ACHN (cell line): ENCODE results near the gene CCDC3.
A peak's percentile ranks its signal among the peaks of the same experiment; 100 is the strongest.

Experiments used
- DNase-seq: peaks from one replicate; pipeline ENCODE4 v3.0.0-alpha.2; 2015
- in situ Hi-C: cut with HindIII; loops from 2 replicates; pipeline ENCODE4 v1.10.0; 2017; ENCODE audit warnings: low sequenced_read_pairs, low pct_ligation_motif_present, low pct_unique_long_range_greater_than_20kb

The CCDC3 gene

DNA sequence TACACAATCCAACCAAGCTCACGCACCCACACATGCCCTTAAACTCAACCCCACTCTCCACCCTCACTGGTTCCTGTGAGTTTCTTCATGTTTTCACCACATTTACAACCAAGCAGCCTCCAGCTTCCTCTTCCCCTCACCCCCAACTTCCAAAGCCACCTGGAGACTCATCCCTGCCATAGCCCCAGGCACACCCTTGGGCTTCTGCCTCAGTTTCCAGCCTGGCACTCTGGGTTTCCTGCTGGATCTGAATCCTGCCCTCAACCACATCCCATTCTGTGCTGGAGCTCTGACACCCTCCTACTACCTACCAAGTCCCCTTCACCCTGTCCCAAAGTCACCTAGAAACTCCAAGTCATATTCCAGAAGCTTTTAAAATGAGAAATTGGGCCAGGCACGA is 29.4 kb downstream of the CCDC3 start:
- no peak for DNase-seq
- in situ Hi-C loops = no loop called here

GRCh38 chr10:12971001-12971788 is 30.3 kb downstream of the CCDC3 start:
- in situ Hi-C loops = no loop called here
- no peak for DNase-seq

- in situ Hi-C loops = no loop called here
- no peak for DNase-seq
Observed at GRCh38 chr10:12969951-12970350, 31.6 kb downstream of the CCDC3 start.

- in situ Hi-C loops = no loop called here
- no peak for DNase-seq
Observed at GRCh38 chr10:12966067-12966466, 35.4 kb downstream of the CCDC3 start.

DNA sequence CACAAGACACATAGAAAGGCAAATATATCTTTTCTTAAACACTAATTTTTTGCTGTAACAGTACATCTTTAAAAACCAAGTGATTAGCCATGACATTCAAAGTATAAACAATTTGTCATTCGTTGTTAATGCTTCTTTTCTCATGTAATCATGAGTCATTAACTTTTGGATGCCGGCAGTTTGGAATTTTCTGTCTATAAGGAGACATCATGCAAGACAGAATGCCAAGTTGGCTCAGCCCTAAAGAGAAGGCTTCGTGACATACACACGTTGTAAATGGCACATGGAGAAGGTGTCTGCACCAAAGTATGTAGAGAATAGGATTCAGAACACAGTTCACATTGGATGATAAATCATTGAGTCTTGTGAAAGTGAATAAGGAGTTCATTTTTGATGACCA is 35.9 kb downstream of the CCDC3 start:
- DNase-seq = no peak
- in situ Hi-C loops = no loop called here

DNA sequence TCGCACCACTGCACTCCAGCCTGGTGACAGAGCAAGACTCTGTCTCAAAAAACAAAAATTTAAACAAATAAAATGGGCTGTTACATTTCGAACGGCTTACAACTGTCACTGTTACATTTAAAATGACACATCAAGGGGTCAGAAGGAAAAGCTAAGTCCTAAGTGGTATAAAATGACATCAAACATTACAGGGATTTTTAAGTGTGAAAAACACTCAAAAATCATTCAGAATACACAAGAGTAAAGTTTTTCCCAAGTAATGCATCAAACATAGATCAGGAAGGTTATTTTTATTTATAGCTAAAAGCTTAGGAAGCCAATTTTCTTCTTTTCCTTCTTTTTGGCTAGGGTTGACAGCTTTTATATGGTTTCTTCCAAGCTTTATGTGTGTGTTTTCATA is 39.0 kb downstream of the CCDC3 start:
- in situ Hi-C loops = no loop called here
- no peak for DNase-seq

- no peak for DNase-seq
- in situ Hi-C loops = no loop called here
Observed at GRCh38 chr10:12961416-12962205, 39.9 kb downstream of the CCDC3 start.

- in situ Hi-C loops = no loop called here
- no peak for DNase-seq
Observed at GRCh38 chr10:12960941-12961340, 40.6 kb downstream of the CCDC3 start.

DNA sequence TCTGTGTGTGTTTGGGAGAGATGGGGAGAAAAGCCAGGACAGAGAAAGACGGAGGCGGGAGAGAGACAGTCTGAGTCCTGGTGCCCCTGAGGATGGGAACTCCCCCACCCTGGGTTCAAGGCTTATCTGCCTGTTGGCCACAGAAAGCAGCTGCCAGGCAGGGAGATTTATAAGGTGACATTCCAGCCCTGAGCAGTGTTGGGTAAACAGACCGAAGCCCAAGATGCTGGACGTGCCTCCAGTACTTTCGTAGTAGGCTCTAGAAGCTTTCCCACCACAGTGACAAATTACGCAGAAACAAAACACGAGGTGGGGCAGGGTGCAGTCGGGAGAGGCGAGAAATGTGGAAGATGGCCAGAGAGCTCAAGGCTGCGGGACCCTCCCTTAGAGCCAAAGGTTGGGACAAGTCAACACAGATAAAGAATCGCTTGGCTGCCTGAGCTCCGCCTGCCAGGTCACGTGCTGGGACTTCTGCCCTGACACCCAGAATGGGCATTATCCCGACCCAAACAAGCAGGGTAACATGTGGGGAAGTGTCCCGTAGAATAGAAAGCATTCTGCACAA is 41.1 kb downstream of the CCDC3 start:
- in situ Hi-C loops = no loop called here
- DNase-seq = no peak

- no peak for DNase-seq
- in situ Hi-C loops = no loop called here
Observed at GRCh38 chr10:12958546-12959110, 42.9 kb downstream of the CCDC3 start.

GRCh38 chr10:12957081-12957480 is 44.4 kb downstream of the CCDC3 start:
- in situ Hi-C loops = no loop called here
- DNase-seq = no peak

DNA sequence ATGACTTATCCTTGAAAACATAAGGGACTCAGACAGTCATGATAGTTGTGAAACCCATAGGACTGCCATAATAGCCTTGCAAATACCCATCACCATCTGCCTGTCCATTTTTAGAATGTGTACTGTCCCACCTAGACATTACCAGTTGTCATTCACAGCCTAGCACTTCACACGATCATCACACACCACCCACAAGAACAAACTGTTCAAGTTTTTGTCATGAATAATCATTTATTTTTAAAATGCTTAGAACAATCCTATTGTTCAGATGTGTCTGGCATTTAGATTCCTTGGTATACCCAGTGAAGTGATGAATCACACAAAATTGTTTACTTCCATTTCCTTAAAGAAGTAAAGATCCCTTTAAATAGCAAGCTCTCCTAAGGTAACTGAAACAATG is 46.6 kb downstream of the CCDC3 start:
- in situ Hi-C loops = no loop called here
- no peak for DNase-seq

DNA sequence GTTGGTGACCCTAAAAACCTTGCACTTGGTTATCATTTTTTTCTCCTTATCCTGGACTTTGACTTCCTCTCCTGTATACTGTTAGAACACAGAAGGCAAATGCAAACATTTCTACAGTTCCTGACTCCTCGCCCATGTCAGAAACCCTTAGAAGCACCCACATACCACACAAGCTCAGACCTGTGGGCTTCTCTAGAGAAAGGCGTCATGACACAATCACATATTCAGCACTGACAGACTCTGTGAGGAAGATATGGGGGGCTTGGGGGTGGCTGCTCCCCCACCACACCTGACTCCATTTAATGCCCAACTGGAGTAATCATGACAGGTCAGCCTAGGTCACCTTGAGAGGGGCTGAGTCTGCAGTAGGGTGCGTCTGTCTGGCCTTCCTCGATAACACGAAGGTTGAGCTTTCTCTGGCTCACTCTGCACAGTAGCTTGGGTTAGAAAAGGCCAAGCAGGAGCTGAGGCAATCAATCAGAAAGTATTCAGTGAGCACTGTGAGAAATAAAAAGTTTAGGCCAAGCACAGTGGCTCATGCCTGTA is 50.9 kb downstream of the CCDC3 start:
- in situ Hi-C loops = no loop called here
- DNase-seq = no peak

GRCh38 chr10:12949248-12949647 is 52.3 kb downstream of the CCDC3 start:
- peak; percentile 9 for DNase-seq
- in situ Hi-C loops = no loop called here

- in situ Hi-C loops = no loop called here
Observed at GRCh38 chr10:12947741-12948140, 53.8 kb downstream of the CCDC3 start.

GRCh38 chr10:12946372-12946771 is 55.1 kb downstream of the CCDC3 start:
- DNase-seq = no peak
- in situ Hi-C loops = no loop called here

More at GRCh38 chr10:12947741-12948140, 53.8 kb downstream of the CCDC3 start:
- no peak for DNase-seq

- no peak for DNase-seq
- in situ Hi-C loops = no loop called here
Observed at GRCh38 chr10:12945690-12946359, 55.7 kb downstream of the CCDC3 start.

DNA sequence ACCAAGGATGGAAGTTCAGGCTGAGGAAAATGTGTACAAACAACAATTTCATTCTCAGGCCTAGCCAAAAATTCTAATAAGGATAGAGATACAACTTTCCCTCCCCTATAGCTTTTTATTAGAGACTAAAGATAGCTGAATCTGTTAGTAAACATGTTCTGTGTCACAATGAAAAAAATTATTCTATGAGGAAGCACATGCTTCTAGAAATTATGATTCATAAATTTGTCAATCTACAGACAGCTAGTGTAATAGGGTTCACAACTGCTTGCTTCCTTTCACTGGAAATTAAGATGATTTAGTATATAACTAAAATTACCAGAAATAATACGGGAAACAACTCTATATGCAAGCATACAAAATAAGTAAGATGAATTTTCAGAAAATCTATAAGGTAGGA is 56.6 kb downstream of the CCDC3 start:
- no peak for DNase-seq
- in situ Hi-C loops = no loop called here

GRCh38 chr10:12943425-12943824 is 58.1 kb downstream of the CCDC3 start:
- in situ Hi-C loops = no loop called here
- DNase-seq = no peak
